Activated CD4-positive, alpha-beta T cell treated with anti-CD3 and anti-CD28 coated beads, Interleukin-2, amount 50 U/mL, for 16 hours (primary cell): Measurements from ENCODE around the gene TGFB1.
"Not testable (repeated sequence)": the region's sequence is repeated elsewhere in the genome, so short reads cannot be mapped to it uniquely, and the experiment has no call there.

Source experiments
- DNase-seq: peaks from one replicate; pipeline ENCODE4 v3.0.0-alpha.2; 2020

TGFB1 gene

DNA sequence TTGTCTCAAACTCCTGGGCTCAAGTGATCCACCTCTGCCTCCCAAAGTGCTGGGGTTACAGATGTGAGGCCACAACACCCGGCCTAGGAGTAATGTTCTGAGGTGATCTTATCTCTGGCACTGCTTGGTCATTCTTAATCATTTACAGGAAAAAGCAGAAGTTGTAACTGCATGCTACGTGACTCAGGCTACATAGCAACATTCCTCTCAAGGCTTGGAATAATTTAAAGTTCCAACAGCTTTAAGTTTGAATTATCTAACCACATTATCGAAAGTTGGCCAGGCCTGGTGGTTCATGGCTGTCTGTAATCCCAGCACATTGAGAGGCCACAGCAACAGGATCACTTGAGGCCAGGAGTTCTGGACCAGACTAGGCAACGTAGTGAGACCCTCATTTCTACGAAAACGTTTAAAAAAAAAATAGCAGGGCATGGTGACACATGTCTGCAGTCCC is 14.2 kb upstream of the TGFB1 start:
- DNase-seq: no peak

DNA sequence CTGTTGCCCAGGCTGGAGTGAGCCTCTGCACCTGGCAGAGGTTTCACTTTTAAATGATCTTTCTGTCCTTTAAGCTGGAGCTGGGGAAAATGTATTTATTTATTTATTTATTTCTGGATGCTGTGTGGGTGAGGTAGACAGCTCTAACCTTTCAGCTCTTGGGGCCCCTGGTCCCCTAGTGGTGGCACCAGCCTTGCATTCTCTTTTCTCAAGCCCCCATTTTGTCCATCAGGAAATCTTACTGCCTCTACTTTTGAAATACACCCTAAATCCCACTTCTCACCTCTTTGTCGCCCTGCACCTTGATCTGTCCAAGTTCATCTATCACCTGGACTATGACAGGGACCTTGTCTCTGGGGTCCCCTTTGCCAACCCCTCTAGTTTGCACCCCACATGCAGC is 12.4 kb upstream of the TGFB1 start:
- DNase-seq: no peak

GRCh38 chr19:41364524-41365391 is 11.0 kb upstream of the TGFB1 start:
- DNase-seq: no peak

- DNase-seq: peak; percentile 99
Measured at GRCh38 chr19:41363753-41364523, 10.2 kb upstream of the TGFB1 start, which contains the start of gene B9D2. B9D2 (minus strand) TSS chr19:41364149; CDS start chr19:41363519, 630 bp downstream.

DNA sequence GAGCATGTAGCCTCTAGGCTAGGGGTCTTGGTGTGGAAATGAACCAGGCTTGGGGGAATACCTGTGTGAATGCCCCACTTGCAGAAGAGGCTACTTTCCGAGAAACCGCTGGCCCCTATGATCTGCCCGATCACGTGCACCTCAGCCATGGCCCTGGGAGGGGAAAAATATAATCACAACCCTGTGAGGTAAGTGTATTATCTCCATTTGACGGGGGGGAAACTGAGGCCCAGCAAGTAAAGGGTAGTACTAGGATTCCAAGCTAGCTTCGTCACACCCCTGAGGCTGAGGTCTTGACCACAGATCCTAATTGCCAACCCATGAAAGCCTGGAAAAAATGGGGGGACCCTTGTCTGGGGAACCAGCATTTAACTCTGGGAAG is 9.6 kb upstream of the TGFB1 start:
- DNase-seq: no peak

DNA sequence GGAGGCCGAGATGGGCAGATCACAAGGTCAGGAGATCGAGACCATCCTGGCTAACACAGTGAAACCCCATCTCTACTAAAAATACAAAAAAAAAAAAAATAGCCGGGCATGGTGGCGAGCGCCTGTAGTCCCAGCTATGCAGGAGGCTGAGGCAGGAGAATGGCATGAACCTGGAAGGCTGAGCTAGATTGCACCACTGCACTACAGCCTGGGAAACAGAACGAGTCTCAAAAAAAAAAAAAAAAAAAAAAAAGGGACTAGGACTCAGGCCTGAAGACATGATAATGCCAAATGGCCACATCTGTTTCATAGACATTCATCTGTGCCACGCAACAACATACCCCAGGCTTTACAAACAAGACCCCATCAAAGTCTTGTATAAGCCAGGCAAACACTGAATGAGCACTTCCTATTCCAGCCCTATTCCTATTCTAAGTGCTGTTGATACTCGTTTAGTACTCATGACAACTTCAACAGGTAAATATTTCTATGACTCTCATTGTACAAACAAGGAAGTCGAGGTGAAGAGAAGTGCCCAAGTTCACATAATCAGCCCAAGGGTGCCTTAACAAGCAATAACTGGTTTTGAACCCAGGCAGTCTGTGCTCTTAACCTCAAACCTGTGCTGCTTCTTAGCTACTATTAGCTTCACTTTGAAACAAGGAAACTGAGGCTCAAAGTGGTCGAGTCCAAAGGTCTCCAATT is 8.6 kb upstream of the TGFB1 start:
- DNase-seq: no peak

GRCh38 chr19:41359741-41360140 is 6.0 kb upstream of the TGFB1 start:
- no peak for DNase-seq

DNA sequence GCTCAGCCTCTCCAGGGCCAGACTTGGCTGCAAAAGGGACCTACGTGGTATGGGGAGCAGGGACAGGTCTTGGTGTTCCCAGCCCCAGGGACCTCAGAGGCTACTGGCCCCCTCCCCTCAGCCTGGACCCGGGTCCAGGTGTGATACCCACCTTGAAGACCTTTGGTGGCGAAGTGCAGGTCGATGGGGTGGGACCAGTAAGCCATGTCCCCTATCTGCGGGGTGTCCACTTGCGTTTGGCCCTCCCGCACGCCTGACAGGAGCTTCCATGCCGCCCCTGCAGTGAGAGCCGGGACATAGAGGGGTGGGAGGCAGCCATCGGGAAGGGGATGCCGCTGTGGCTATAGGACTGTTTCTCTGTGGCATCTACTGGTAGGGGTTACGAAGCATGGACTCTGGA is 4.0 kb upstream of the TGFB1 start:
- DNase-seq: no peak

DNA sequence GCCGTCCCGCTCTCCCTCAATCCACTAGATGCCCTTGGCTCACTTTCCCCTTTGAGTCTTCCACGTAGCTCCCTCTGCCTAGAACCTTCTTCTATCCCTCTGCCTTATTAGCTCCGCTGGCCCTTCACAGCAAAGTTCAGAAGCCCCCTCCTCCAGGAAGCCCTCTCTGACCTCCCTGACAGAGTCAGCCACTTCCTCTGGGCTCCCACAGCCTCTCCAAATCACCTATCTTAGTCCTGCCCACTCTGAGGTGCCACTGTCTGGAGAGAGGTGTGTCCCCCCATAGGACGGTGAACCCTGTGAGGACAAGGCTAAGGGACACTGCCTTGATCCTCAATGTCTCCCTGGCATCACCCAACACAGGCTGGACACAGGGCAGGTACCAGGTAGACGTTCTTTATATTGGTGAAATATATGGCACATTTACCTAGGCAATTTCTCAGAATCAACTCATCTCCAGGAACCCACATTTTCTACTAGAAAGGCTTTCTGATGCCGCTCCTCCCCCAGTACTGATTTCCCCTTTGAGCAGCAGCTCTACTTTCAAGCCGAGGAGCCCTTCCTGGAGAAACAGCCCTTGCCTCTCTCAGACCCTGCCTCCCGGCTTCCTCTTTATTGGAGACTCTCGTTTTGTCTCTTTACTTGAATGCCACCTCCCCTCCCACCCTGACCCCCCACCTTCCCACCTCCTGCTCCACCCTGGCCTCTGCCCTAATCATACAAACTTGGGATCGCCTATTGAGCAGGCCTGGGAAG is 3.4 kb upstream of the TGFB1 start:
- DNase-seq: peak; percentile 22

DNA sequence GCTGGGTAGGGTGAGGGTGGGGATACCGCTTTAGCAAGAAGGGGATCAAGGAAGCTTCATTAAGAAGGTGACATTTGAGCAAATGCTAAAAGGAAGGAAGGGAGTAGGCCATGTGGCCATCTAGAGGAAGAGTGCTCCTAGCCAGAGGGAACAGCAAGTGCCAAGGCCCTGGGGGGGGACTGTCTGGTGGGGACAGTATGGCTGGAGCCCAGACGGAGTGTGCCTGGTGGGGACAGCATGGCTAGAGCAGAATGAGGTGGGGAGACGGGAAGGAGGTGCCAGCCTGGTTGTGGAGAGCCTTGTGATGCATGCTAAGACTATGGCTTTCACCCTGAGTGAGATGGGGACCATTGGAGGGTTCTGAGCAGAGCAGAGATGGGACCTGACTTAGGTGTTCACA is 2.1 kb upstream of the TGFB1 start:
- no peak for DNase-seq

- DNase-seq: no peak
Measured at GRCh38 chr19:41355035-41355434, 1.3 kb upstream of the TGFB1 start.

GRCh38 chr19:41354343-41354953 is 726 bp upstream of the TGFB1 start:
- no peak for DNase-seq

DNA sequence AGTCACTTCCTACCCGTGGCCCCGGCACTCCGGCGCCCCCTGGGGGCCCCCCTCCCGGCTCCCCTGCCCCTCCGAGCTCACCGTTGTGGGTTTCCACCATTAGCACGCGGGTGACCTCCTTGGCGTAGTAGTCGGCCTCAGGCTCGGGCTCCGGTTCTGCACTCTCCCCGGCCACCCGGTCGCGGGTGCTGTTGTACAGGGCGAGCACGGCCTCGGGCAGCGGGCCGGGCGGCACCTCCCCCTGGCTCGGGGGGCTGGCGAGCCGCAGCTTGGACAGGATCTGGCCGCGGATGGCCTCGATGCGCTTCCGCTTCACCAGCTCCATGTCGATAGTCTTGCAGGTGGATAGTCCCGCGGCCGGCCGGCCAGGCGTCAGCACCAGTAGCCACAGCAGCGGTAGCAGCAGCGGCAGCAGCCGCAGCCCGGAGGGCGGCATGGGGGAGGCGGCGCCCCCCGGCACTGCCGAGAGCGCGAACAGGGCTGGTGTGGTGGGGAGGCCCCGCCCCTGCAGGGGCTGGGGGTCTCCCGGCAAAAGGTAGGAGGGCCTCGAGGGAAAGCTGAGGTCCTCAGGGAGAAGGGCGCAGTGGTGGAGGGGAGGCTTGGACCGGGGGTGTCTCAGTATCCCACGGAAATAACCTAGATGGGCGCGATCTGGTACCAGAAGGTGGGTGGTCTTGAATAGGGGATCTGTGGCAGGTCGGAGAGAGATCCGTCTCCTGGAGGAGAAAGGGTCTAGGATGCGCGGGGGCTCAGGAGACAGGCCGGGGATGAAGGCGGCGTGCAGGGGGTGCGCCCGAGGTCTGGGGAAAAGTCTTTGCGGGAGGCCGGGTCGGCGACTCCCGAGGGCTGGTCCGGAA is 885 bp downstream of the TGFB1 start:
- DNase-seq: peak; percentile 82

- no peak for DNase-seq
Measured at GRCh38 chr19:41352279-41352608, 1.5 kb downstream of the TGFB1 start.

GRCh38 chr19:41351339-41352245 is 2.1 kb downstream of the TGFB1 start:
- peak; percentile 87 for DNase-seq

- DNase-seq: peak; percentile 14
Measured at GRCh38 chr19:41350735-41351338, 2.9 kb downstream of the TGFB1 start.

GRCh38 chr19:41346916-41347315 is 6.8 kb downstream of the TGFB1 start:
- not testable (repeated sequence) for DNase-seq

- DNase-seq: no peak
Measured at GRCh38 chr19:41344162-41344561, 9.6 kb downstream of the TGFB1 start.

- no peak for DNase-seq
Measured at GRCh38 chr19:41341669-41342490, 11.8 kb downstream of the TGFB1 start.
